CD4-positive, alpha-beta T cell treated with Interleukin-17A for 4 hours (primary cell): Measurements from ENCODE around the gene CYP39A1.
"Not testable (repeated sequence)": the region's sequence is repeated elsewhere in the genome, so short reads cannot be mapped to it uniquely, and the experiment has no call there.

Experiments
- DNase-seq: peaks from one replicate; pipeline ENCODE4 v3.0.0-alpha.2; 2020; ENCODE audit warnings: mixed read lengths

The CYP39A1 gene

DNA sequence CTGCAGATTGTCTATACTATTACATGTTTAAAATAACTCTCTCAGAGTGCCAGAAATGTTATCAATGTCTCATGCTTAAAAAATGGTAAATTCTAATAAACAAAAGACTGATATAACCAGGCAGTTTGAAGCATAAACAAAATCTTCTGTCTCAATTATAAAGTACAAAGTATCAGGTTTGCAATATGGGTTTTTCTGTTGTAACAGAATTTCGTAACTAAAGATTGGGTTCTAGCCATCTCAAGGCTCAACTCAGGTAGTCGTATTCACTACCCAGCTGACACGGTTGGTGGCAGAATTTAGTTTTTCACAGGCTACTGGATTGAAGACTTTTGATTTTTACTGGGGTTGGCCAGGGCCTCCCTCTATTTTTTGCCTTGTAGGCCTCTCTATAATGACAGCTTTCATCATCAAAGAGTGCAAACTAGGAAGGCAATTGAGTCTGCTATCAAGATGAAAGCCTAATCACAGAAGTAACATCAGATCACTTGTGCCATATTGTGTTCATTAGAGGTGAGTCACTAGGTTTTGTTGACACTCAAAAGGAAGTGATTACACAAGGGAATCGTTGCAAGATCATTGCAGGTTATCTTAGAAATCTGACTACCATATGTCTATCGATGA is 3.6 kb downstream of the CYP39A1 start:
- no peak for DNase-seq

DNA sequence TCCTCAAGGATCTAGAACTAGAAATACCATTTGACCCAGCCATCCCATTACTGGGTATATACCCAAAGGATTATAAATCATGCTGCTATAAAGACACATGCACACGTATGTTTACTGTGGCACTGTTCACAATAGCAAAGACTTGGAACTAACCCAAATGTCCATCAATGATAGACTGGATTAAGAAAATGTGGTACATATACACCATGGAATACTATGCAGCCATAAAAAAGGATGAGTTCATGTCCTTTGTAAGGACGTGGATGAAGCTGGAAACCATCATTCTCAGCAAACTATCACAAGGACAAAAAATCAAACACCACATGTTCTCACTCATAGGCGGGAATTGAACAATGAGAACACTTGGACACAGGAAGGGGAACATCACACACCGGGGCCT is 4.5 kb downstream of the CYP39A1 start:
- DNase-seq, result not testable (repeated sequence)

GRCh38 chr6:46645265-46645664 is 7.4 kb downstream of the CYP39A1 start:
- no peak for DNase-seq

DNA sequence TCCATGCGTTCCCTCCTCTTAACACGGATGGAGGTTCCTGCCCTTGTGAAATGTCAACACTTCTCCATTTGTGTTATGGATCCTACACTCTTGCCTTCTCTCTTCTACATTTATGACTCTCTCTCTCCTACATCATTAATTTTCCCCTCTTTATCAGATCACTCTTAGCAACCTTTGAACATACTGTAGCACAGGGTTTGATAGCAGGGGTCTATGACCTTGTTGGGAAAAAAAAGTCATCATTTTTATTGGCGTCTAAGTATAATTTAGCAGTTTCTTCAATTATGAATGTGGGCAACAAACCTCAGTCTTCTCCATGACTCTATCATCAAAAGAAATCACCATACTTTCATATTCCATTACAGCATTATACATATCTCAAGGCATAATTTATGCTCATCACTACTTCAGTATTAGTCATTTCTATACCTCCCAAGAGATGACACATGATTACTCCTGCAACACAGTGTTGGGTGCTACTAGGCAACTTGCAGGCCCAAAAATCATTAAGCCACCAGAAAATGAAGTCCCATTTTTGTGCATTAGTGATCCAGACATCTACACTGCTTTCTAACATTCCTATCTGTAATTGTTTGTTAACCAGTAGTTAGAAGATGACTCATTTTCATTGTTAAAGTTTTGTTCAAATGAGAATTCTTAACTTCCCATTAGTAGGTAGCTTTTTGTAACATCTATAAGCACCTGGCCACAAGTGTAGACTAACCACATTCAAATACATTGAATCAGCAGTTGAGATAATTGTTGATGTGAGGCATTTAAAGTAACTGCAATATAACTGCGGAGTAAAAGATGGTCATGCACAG is 9.5 kb downstream of the CYP39A1 start:
- no peak for DNase-seq

DNA sequence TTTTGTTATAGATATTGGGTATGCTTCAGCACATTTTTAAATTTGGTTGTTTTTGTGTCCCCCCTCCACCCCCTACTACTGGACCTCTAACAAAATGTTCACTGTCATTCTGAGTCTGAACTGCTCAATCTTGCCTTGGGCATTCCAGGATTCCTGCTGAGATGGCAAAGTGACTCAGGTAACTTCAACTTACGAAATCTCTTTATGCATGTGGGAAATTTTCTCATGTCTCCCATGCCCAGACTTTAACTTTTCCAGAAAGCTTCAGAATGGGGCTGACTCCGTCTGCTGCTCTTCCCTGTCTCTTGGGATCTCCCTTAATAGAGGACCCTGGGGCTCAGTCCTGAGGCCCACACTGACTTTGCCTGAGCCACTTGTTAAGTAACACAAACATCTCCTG is 14.0 kb downstream of the CYP39A1 start:
- no peak for DNase-seq

DNA sequence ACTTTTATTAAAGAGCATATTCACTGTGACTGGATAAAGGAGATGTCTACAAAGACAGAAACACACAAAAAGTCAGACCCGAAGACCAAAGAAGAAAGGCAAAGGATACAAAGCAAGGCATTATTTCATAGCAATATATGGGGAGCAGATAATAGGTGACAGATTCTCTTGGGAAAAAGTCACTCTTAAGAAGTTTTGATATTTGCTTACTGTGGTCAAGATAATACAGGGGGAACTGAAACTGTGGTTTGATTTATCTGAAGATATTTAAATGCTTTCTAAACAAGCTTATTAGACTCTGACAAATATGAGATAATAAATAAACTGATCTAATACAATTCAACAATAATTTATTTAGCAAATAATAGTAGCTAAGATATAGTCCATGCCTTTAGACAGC is 14.7 kb downstream of the CYP39A1 start:
- DNase-seq, result no peak

GRCh38 chr6:46637145-46637544 is 15.5 kb downstream of the CYP39A1 start:
- no peak for DNase-seq

DNA sequence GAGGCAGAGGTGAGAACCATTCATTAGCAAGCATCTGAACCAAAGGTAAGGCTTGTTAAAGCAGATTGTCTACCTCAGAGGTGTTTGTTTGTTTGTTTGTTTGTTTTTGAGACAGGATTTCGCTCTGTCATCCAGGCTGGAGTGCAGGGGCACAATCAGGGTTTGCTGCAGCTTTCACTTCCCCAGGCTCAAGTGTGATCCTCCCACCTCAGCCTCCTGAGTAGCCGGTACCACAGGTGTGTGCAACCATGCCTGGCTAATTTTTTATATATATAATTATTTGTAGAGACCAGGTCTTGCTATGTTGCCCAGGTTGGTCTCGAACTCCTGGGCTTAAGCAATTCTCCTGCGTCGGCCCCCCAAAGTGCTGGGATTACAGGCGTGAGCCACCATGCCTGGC is 17.2 kb downstream of the CYP39A1 start:
- DNase-seq, result no peak

DNA sequence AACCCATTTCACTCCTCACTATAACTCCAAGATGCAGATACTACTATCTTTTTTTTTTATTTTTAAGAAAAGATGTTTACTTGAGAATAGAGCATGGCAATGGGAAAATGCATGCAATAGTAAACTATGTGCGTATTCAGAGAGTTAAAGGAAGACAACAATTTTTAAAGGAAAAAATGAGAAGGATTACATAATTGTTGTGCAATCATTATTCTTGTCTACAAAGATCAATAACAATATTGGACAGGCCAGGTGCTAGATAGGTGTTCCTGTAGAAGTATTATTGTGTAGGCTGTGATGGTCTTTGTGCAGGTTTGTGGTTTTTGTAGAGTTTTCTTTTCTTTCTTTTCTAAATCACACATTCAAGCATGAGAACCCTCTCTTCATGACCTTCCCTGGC is 20.6 kb downstream of the CYP39A1 start:
- DNase-seq, result no peak

- DNase-seq, result no peak
Observed at GRCh38 chr6:46629691-46630090, 22.9 kb downstream of the CYP39A1 start.

GRCh38 chr6:46628976-46629375 is 23.6 kb downstream of the CYP39A1 start:
- DNase-seq, result no peak

GRCh38 chr6:46628498-46628897 is 24.1 kb downstream of the CYP39A1 start:
- no peak for DNase-seq

DNA sequence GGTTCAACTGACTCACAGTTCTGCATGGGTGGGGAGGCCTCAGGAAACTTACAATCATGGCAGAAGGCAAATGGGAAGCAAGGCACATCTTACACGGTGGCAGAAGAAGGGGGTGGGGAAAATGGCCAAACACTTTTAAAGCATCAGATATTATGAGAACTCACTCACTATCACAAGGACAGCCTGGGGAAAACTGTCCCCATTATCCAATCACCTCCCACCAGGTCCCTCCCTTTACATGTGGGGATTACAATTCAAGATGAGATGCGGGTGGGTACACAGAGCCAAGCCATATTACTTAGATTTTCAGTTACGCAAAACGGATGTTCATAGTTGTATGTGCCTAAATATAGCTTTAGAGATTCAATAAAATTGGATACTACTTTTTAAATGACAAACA is 25.6 kb downstream of the CYP39A1 start:
- DNase-seq, result no peak

DNA sequence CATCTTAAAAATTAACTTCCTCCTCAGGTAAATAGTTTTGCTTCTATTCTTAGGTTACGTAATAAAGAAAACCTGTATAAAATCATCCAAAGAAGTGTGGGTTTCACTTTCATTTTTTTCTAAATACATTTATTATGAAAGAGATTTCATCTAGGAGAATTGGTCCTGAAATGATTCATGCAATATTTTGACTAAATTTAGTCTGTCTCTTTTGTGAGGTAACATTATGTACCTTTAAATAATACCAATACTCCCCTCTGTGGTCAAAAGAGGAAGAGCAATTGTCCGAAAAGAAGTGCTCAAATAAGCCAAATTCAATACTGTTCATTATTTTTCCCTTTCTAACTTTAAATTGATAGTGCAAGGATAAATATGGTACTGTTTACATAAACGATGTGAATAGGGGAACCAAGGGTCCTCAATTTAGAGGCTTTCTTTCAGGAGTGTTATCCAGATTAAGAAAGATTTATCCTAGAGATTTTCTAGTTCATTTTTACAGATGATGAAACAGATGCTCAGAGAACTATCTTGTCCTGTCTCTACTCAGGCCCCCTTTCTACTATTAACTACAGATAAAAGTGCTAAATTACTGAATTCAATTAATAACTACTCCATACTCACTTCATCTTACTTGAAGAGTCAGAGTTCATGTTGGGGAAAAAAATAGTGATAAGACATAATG is 26.2 kb downstream of the CYP39A1 start:
- no peak for DNase-seq

DNA sequence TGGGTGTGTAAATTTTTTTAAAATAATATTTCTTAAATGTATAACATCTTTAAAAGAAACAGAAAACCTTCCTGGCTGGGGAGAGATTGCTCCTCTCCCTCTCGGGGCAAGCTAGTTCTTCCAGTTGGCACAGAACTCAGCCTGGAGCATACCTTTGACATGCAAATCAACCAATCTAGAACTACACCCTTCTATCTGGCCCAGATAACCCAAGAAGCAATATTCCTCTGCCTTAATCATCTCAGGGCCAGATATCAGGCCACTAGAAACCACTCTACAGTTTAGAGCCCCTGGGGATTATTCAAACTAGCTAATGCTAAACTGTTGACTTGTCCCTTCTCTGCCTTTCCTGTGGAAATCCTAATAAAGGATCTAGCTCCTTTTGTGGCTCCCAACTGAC is 33.9 kb downstream of the CYP39A1 start:
- no peak for DNase-seq

DNA sequence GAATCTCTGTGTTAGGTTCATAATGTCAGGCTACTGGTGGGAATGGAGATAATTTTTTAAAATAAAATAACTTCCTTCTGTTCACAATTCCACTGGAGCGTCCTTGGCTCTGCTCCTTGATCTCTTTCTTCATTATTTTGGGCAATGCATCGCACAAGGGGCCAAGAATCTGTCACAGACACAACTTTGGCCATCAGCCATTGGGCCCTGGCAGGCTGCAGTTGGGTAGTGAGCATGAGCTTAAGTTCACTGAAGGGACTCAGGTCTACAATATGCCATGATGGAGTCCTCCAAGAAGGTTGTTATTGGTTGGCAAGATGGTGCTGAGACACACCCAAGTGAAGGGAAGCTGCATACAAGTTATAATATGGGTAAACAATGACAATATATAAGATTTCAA is 40.0 kb downstream of the CYP39A1 start:
- DNase-seq, result no peak

DNA sequence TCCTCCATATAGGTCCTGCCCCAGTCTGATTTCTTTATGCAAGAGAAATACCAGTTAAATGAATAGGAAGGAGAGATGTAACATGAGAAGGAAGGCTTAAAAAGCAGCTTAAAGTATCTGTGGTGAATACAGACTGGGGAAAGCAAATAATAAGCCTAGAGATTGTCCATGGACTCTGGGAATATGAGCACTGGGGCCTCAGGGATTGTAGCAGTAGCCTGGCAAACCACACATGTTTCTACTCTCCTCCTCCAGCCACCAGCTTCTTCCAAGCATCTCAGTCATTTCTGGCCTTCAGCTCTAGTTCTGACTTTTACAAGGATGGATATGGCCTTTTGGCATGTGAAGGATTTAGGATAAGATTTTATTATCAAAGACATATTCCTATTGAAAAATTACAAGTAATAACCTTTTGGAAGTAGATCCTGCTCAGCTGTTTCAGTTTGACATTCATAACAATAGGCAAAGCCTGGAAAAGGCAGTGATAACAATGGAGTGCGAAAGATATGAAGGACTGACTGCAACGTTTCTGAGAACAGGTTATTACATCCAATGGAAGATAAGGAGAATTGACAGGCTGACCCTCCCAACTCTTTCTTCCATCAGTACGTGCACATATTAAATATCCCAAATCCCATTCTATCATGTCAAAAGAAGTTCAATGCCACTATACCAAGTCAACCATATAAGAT is 41.6 kb downstream of the CYP39A1 start:
- DNase-seq, result no peak

DNA sequence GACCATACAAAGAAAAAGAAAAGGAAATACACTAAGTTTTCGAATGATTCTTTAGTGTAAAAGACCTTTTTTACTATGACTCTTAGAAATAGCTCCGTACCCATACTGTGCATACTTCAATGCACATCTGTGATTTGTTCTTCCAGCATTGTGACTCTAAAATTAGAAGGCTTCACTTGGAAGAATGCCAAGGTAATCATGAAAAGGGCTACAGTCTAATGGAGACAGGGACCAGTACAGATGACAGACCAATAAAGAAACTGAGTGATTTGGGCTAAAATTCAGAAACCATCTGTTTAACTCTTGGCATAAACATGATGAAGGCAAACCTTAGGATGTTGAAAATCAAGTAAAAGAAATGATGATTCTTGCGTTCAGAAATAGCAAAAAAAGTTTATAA is 46.3 kb downstream of the CYP39A1 start:
- no peak for DNase-seq

- no peak for DNase-seq
Observed at GRCh38 chr6:46605091-46605797, 47.4 kb downstream of the CYP39A1 start.

DNA sequence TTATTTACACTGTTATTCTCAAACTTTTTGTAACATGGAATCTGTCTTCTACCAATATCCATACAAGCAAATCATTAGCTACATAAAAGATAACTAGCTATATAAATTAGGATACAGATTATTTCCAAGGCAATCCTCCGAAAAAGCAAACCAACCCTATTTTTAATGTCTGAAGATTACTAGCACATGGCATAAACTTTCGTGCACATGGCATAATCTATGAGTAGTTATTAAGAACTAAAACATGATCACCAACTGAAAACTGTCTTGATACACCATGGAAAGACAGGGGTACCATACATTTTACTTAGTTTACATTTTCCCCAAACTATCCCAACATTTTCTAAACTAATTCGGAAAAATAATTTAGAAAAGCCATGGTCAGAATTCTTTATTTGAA is 54.4 kb downstream of the CYP39A1 start:
- DNase-seq, result no peak

GRCh38 chr6:46592740-46593139 is 59.9 kb downstream of the CYP39A1 start:
- no peak for DNase-seq

GRCh38 chr6:46592046-46592445 is 60.6 kb downstream of the CYP39A1 start:
- DNase-seq, result no peak

DNA sequence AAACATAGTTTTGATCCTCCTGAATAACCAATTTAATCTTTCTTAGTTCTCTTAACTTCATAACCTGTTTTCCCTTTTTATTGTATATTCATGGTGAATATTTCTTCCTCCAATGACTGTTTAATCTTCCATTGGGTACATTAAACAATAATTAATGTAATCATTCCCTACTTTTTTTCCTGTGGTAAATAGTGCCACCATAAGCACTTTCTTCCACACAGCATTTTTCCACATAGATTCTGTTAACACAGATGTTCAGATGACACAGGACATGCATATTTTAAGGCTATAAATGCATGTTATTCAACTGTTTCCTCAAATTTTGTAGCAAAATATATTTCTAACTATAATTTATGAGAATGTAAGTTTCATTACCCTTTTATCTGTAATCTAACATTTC is 61.9 kb downstream of the CYP39A1 start:
- DNase-seq, result no peak
